Fibroblast of skin of left biceps (primary cell): ENCODE results near the gene ZNF394.
"Not testable (repeated sequence)": the region's sequence is repeated elsewhere in the genome, so short reads cannot be mapped to it uniquely, and the experiment has no call there.

Source experiments
- DNase-seq, 2 experiments: peaks; one replicate each; pipeline ENCODE4 v3.0.0-alpha.2; 2013; ENCODE audit warnings: low read depth in 2 of 2

The ZNF394 gene

GRCh38 chr7:99499721-99500636 lies at the start of gene ZNF394:
TSS of gene ZNF394 (minus strand) at chr7:99500281. CDS start at chr7:99500093, 188 bp downstream.
- DNase-seq: peak; percentile 71 to 77

GRCh38 chr7:99549545-99549944 lies 49.5 kb upstream of the ZNF394 start:
- DNase-seq: not testable (repeated sequence)

- DNase-seq: not testable (repeated sequence)
Observed at GRCh38 chr7:99545308-99545707, 45.2 kb upstream of the ZNF394 start.

- no peak for DNase-seq
Observed at GRCh38 chr7:99543916-99544315, 43.8 kb upstream of the ZNF394 start.

GRCh38 chr7:99543081-99543671 lies 43.1 kb upstream of the ZNF394 start:
- no peak for DNase-seq

DNA sequence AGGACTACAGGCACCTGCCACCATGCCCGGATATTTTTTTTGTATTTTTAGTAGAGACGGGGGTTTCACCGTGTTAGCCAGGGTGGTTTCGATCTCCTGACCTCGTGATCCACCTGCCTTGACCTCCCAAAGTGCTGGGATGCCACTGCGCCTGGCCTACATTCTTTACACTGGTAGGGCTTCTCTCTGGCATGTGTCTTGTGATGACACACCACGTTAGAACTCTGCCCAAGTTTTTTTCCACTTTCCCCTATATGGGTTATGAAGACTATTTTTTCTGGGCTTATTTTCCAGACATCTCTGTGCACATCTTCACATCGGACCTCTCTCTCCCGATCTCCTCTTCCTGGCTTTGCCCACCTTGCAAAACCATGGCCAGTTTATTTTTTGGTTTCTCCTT lies 41.1 kb upstream of the ZNF394 start:
- no peak for DNase-seq

DNA sequence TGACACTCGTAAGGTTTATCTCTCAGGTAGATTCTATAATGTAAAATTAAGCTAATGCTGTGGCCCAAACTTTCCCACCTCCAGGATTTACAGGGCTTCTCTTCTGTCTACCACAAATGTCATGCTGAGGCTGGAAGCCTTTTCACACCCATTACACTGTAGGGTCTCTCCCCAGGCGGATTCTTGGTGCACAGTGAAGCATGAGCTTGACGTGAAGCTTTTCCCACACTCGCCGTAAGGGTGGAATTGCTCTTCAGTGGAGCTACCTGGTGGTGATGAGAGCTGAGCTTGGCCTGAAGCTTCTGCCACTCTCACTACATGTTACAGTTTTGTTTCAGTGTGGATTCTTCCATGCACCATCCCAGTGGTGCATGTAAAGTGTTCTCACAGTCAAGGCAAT lies 40.5 kb upstream of the ZNF394 start:
- DNase-seq: no peak

DNA sequence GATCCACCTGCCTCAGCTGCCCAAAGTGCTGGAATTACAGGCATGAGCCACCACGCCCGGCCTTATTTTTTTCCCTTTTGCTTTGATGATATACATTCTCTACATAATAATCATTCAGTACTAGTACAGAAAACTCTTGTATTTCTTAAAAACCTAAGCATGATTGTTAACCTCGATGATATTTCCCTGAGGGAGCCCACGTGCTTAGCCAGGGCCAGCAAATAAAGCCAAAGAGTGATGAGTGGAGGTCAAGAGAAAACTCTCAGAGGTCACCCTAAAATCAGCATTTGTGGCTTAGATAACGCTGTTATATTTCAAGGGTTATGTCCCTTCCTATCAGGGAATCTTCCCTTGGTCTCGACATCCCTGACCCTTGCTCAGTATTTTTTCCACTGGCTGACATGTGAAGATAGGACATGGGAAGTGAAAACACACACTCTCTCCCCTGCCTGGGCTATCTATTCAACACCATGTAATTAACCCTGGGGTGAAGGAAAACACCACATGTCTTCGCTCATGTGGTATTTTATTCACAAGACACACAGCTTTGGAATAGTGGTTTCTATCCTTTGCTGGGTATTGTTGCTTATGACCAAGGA lies 39.2 kb upstream of the ZNF394 start:
- DNase-seq: no peak

GRCh38 chr7:99535667-99536066 lies 35.6 kb upstream of the ZNF394 start:
- no peak for DNase-seq

- DNase-seq: no peak
Observed at GRCh38 chr7:99531354-99531765, 31.3 kb upstream of the ZNF394 start.

- no peak for DNase-seq
Observed at GRCh38 chr7:99525713-99526440, 25.8 kb upstream of the ZNF394 start.

DNA sequence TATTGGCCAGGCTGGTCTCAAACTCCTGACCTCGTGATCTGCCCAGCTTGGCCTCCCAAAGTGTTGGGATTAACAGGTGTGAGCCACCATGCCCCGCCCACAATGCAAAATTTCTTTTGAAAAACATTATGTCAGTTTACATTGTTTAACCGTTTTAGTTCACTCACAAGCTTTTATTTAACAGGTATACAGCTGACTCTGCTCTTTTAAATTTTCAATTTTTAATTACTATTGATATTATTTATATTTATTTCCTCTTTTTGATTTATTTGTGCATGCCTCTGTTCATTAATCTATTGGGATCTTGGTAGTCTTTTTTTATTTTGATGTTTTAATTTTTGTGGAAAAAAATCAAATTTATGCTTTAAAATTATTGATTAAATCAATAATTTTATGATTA lies 21.3 kb upstream of the ZNF394 start:
- no peak for DNase-seq

DNA sequence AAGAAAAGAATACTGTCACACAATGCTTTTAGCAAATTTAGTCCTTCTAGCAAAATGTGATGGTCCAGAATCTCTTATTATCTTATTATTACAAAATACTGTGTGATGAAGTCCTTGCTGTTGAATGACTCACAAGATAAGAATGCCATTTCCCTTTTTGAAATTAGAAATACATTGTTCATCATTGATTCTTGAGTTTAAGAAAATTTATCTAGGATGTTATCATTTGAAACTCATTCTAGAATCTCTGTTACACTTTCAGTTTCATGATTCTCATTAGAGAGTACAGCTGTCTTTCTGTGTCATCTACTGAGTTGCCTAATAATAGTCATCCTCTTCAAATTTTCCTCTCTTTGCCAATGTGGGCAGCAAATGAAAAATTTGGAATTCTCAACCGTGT lies 14.0 kb upstream of the ZNF394 start:
- DNase-seq: no peak

DNA sequence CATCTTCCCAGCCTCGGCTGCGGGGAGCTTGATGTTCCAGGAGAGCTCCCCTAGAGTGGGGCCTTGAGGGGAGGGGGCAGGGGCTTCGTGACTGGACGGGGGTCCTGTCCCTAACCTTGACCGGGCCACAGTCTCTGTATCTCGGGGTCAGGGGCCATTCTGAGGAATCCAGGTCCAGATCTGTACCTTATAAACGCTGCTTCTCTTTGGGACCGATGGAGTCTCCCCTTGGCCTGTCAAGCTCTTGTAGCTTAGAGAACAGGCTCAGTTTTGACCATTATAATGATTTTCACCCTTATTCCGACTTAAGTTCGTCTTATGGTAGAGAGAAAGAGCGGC lies 5.2 kb upstream of the ZNF394 start:
- no peak for DNase-seq

DNA sequence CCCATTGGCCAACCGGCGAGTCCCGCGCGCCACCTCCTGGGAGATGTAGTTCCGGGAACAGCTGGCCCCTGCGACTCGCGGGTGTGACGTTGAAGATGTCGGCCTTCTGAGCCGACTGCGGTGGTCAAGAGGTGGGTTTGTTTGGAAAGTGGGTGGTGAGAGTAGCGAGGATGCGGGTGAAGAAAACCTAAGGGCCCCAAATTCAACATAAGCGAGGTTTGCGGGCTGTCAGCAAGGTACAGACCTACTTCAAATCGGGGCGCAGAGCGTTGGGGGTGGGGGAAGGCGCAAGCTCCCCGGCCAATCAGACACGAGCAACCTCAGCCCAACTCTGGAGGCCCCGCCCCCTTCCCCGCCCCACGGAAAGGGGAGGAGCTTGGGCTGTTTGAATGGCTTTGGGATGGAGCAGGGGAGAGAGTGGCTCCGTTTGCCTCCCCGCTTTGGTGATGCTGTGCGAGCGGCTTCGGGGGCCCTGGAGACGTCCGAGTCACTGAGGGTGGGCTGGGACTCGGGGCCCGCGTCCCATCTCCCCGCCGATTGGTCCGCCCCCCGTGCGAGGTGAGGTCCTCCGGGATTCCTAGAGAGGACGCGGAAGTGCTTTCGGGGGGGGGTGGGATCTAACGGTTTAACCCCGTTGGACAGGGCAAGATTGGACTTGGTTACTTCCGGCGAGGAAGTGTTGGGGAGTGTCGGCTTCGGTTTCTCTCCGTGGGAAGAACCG lies 4.7 kb upstream of the ZNF394 start, which contains the start of gene ZKSCAN5:
TSS of gene ZKSCAN5 (plus strand) at position 60 of the 721 bp plus-strand sequence. CDS start 1,383 bp downstream, outside the sequence.
- DNase-seq: peak; percentile 88 to 90

- peak in 1 of 2 experiments; percentile 91 for DNase-seq
Observed at GRCh38 chr7:99504281-99504602, 4.2 kb upstream of the ZNF394 start.

GRCh38 chr7:99501236-99501635 lies 1.2 kb upstream of the ZNF394 start:
- DNase-seq: not testable (repeated sequence)

- DNase-seq: no peak
Observed at GRCh38 chr7:99500637-99501009, 542 bp upstream of the ZNF394 start.

- DNase-seq: no peak
Observed at GRCh38 chr7:99499371-99499720, 735 bp downstream of the ZNF394 start.

DNA sequence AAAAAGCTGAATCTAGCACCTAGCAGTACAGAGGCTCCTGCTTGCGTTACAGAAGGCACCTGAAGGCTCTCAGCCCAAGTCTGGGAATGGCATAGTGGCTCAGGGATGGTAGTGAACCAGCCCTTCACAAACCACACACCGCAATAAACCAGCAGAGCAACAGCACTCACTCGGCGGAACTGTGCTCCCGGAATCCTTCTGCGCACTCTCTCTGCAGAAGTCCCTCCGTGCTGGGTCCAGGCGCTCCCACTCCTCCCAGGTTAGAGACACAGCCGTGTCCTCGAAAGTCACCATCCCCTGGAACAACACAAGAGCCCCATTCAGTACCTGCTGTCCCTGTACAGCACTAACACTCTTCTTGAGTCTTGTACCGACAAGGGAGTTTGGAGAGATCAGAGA lies 1.5 kb downstream of the ZNF394 start:
- DNase-seq: no peak

GRCh38 chr7:99497766-99498545 lies 2.1 kb downstream of the ZNF394 start:
- DNase-seq: no peak
